Measurements from ENCODE around the gene ANKS1B.

Gene ANKS1B

GRCh38 chr12:98735821-98736220 is 1248.9 kb downstream of the ANKS1B start (continued):
- TF ChIP-seq PRDM2 (tag by site-specific recombination; IDR thresholded peaks at IDR 0.05; ENCODE audit: borderline replicate concordance) (no peak), BCL6B (tag by site-specific recombination; IDR thresholded peaks at IDR 0.05) (no peak), ZNF639 (tag by site-specific recombination; IDR thresholded peaks at IDR 0.05) (no peak), ZNF610 (tag by site-specific recombination; IDR thresholded peaks at IDR 0.05; ENCODE audit: borderline replicate concordance) (no peak), ZNF843 (tag by site-specific recombination; IDR thresholded peaks at IDR 0.05) (no peak), ZNF266 (tag by site-specific recombination; IDR thresholded peaks at IDR 0.05; ENCODE audit: low read depth) (no peak), ZBTB6 (tag by site-specific recombination; IDR thresholded peaks at IDR 0.05) (no peak), ZSCAN23 (tag by site-specific recombination; IDR thresholded peaks at IDR 0.05) (no peak), ZNF221 (tag by site-specific recombination; IDR thresholded peaks at IDR 0.05; ENCODE audit: borderline replicate concordance) (no peak), ZNF341 (tag by site-specific recombination; IDR thresholded peaks at IDR 0.05; ENCODE audit: low read depth) (no peak), KLF8 (tag by site-specific recombination; IDR thresholded peaks at IDR 0.05) (no peak), ZNF354C (tag by site-specific recombination; IDR thresholded peaks at IDR 0.05; ENCODE audit: borderline replicate concordance, low read depth) (no peak)

- CTCF ChIA-PET = interaction anchor here (0.6 to 1.4 kb wide), 2 partner anchors 10 to 129 kb away, joined by 4 to 7 read pairs; no protein-coding TSS in a partner anchor
Observed at GRCh38 chr12:98733667-98734350, 1250.9 kb downstream of the ANKS1B start.

More at GRCh38 chr12:98733667-98734350, 1250.9 kb downstream of the ANKS1B start:
- Histone ChIP-seq H3K4me3 (ENCODE audit: low read depth, low read length) (no peak overlapping the region), H3K36me3 (ENCODE audit: control insufficient read depth in 2 of 2, insufficient read depth in 1 of 2, low read length in 2 of 2) (peaks cover 9 to 42% of the 10 kb centered on the region in 2 experiments; a peak in 2 of 3 replicates), H3K4me1 (ENCODE audit: control insufficient read depth, insufficient read depth, low read length) (peaks cover 12% of the 10 kb centered on the region; the same call in 1 of the 2 replicates), H3K27ac (ENCODE audit: extremely low read depth, low read depth, low read length) (no peak overlapping the region), H3K9me3 (ENCODE audit: control insufficient read depth, insufficient read depth, low read depth, low read length) (no peaks in the 10 kb centered on the region)
- POLR2A ChIA-PET = no interaction called here
- TF ChIP-seq PRDM1 (tag by site-specific recombination; IDR thresholded peaks at IDR 0.05) (peak; percentile 52; the same call in 1 of the 2 replicates), ZNF112 (tag by site-specific recombination; IDR thresholded peaks at IDR 0.05) (no peak), ZNF610 (tag by site-specific recombination; IDR thresholded peaks at IDR 0.05; ENCODE audit: borderline replicate concordance) (no peak), ZNF398 (tag by site-specific recombination; IDR thresholded peaks at IDR 0.05) (no peak)

All from HEK293 (cell line).